Erythroblast (primary cell): ENCODE results near the gene CTXN1.
"Not testable (repeated sequence)": the region's sequence is repeated elsewhere in the genome, so short reads cannot be mapped to it uniquely, and the experiment has no call there.

Source experiments
- DNase-seq, 2 experiments: peaks; one replicate each; lab custom pipeline; 2025; lab: John Stamatoyannopoulos, UW
- GATA1 ChIP-seq: IDR thresholded peaks from 2 replicates; pipeline ENCODE4 v1.6.1; 2011; ENCODE audit warnings: low read depth, mild to moderate bottlenecking, control low read depth, low read length, moderate library complexity
- POLR2A ChIP-seq: IDR thresholded peaks from 2 replicates; pipeline ENCODE4 v1.6.1; 2011; ENCODE audit warnings: mild to moderate bottlenecking, low read length

Gene CTXN1

DNA sequence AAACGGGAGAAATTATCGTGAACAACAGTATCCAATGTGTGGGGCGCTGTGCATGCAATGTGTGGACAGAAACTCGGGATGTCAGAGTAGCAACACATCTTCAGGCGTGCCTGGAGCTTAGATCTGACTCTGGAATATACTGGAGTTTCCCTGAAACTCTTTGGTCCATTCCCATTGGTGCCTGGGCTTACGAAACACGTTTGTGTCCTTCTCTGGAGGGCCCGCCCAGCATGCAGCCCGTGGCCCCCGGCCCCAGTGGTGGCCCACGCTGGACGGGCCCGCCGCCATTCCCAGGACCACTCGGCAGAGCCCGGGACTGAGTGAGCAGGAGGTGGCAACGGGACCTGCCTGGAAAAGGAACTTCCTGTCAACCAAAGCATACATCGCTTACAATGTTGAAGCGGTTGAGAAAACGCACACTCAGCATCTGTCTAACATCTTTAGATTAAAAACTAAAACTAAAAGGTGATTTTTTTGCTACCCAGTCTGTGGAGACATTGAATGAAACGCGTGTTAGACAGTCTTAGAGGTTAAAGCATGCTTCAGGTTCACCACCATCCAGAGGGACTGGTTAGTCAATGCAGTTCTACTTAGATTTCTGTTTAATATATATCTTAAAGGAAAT lies 36.8 kb upstream of the CTXN1 start:
- DNase-seq: no peak
- TF ChIP-seq GATA1: no peak
- TF ChIP-seq POLR2A: no peak

GRCh38 chr19:7961920-7962626 lies 36.1 kb upstream of the CTXN1 start:
- DNase-seq: no peak
- TF ChIP-seq GATA1 (no peak), POLR2A (no peak)

GRCh38 chr19:7961082-7961481 lies 35.1 kb upstream of the CTXN1 start:
- not testable (repeated sequence) for DNase-seq

DNA sequence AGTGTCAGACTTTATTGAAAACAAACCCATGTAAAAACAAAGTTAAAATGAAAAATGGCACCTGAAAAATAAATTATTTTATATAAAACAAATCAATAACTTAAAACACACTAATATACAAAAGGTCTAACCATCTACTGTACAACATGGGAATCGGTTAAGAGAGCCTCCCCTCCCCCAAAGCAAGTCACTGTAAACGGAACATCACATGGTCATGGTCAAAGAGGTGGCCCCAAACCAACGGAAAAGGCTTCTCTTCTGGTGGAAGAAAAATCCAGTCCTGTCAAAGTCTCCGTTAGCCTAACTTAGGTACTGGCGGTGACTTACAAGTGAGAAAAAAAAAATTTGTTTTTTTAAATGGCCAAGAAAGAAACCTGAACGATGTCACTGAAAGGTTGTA lies 33.3 kb upstream of the CTXN1 start:
- DNase-seq: peak; percentile 17 to 19
- no peak for TF ChIP-seq GATA1
- no peak for TF ChIP-seq POLR2A

GRCh38 chr19:7955696-7956095 lies 29.8 kb upstream of the CTXN1 start:
- DNase-seq: no peak

DNA sequence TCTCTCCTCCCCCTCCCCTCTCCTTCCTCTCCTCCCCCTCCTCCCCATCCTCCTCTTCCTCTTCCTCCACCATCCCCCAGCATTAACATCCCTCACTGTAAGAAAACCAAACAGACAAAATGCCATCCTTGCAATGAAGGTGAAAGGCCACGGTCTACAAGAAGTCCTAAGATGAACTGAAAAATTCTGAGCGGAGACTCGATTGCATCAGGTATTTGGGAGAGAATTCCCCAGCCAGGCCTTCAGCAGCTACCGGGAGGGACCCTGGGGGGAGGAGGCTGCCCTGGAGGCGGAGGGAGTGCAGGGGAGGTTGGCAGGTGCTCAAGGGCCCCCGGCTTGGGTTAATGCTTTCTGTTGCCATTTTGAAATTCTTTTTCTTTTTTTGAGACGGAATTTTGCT lies 27.6 kb upstream of the CTXN1 start:
- no peak for DNase-seq
- TF ChIP-seq GATA1: no peak
- TF ChIP-seq POLR2A: no peak

More at GRCh38 chr19:7955696-7956095, 29.8 kb upstream of the CTXN1 start:
- no peak for TF ChIP-seq GATA1
- TF ChIP-seq POLR2A: no peak

DNA sequence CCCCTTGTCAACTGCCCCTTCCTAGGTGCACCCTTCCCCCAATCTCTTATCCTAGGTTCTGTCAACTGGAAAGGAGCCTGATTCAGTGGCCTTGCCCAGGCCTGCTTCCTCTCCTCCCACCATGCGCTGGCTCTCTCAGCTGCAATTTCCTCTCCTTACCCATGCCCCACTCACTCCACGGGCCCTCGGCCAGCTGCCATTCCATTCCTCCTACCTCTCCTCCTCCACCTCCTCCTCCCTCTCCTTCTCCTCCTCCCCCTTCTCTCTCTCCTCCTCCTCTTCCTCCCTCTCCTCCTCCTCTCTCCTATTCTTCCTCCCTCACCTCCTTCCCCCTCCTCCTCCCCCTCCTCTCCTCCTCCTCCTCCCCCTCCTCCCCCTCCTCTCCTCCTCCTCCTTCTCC lies 27.1 kb upstream of the CTXN1 start:
- no peak for TF ChIP-seq POLR2A
- no peak for TF ChIP-seq GATA1
- no peak for DNase-seq

GRCh38 chr19:7947939-7948338 lies 22.0 kb upstream of the CTXN1 start:
- TF ChIP-seq POLR2A (no peak), GATA1 (no peak)
- DNase-seq: no peak

DNA sequence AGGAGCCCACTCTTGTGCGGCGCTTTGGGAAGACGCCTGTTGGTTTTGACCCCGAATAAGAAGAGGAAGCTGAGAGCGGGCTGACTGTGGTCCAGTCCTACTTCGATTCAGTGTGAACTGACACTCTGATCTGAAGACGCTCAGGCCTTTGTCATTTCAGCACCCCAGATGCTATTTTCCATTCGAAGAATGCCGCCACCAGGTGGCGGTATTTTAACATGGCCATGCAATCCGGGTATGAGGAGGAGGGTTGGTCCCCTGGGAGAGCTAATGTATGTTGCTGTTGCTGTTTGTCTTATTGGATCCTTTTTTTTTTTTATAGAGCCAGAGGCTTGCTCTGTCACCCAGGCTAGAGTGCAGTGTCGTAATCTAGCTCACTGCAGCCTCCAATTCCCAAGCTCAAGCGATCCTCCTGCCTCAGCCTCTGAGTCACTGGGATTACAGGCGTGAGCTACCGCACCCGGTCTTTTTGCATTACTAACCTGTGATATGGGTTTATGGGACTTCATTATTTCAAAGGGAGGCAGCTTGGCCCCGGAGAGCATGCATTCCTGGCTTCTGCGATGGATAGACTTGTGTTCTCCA lies 18.3 kb upstream of the CTXN1 start:
- peak; percentile 88 to 93 for DNase-seq
- TF ChIP-seq POLR2A: no peak
- TF ChIP-seq GATA1: no peak

DNA sequence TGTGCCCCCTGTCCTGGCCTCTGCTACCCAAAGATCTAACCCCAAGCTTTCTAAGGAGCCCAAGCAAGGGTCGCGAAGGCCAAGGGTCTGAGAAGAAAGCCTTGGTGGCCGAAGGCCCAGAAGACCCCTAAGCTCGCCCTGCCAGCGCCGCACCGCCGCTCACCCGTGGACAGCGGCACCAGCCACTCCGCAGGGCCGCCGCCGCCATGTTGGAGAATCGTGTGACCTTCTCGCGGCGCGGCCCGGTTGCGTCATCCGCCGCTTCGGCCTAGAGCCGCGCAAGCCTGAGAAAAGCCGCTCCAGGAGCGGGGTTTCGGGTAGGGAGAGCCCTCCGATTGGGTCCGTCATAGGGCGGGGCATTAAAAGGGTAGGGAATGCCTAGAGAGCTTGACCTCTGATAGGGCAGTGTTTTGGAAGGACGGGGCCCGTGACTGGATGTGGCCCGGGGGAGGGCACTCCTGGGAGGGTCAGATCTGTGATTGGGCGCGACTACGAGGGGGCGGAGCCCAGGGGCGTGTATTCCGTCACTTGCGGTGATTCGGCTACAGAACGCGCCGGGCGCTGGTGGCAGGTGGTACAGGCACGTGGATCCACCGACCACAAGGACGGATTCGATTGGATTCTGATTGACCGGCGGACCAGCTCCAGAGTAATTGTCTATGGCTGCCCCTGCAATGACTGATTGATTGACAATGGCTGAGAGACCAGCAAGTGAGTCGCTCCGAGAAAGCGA lies 17.7 kb upstream of the CTXN1 start, which contains the start of gene TIMM44:
Gene TIMM44 (minus strand): TSS at position 223 of the 733 bp plus-strand sequence. CDS start 15 bp downstream, at position 208.
- peak; percentile 99 for DNase-seq
- TF ChIP-seq POLR2A (peak; percentile 92), GATA1 (no peak)

DNA sequence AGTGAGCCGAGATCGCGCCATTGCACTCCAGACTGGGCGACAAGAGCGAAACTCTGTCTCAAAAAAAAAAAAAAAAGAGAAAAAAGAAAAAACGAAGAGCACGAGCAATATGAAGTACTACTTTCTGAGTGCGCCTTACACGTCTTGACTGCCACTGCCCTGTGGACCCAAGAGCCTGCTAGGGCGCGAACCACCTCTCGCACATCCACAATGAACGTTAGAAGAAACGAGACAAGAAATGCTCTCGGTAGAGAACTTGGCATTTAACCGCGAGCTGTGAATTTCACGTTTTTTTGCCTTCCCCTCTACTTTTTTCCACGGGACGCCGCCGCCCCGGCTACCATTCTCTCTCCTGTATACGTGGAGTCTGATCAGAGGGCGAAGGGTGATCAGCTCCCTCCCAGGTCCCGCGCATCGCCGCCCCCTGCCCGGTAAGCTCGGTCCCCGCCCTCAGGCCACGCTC lies 17.1 kb upstream of the CTXN1 start:
- peak; percentile 60 to 71 for DNase-seq
- TF ChIP-seq POLR2A (no peak), GATA1 (no peak)

GRCh38 chr19:7941895-7942596 lies 16.1 kb upstream of the CTXN1 start:
- TF ChIP-seq POLR2A (no peak), GATA1 (no peak)

GRCh38 chr19:7940841-7941240 lies 14.9 kb upstream of the CTXN1 start:
- no peak for TF ChIP-seq GATA1
- no peak for DNase-seq

More at GRCh38 chr19:7941895-7942596, 16.1 kb upstream of the CTXN1 start:
- DNase-seq: no peak

- DNase-seq: no peak
- TF ChIP-seq GATA1 (no peak), POLR2A (no peak)
Measured at GRCh38 chr19:7934766-7935165, 8.8 kb upstream of the CTXN1 start.
